K562 (cell line): ENCODE data around the gene DPF1. TPM values are rescaled to one million over a fixed set of nuclear protein-coding genes. Genes with fewer than 3 reads are reported as not detected.

Experiments
- ARID1B ChIP-seq: fragments of 450-650 bp; IDR thresholded peaks from 2 replicates; pipeline ENCODE4 v1.6.1; 2016; ENCODE audit warnings: antibody characterized with exemption, mild to moderate bottlenecking, inconsistent platforms
- CREB3L1 ChIP-seq: fragments of 450-650 bp; IDR thresholded peaks from 2 replicates; pipeline ENCODE4 v1.6.1; 2014; ENCODE audit warnings: low read depth, mild to moderate bottlenecking, moderate library complexity, borderline replicate concordance
- FIP1L1 ChIP-seq: fragments of 200-400 bp; formaldehyde crosslinking; IDR thresholded peaks from 2 replicates; pipeline ENCODE4 v1.6.1; 2018; ENCODE audit warnings: mild to moderate bottlenecking, low read depth, low read length; ENCODE audit not compliant: poor library complexity, severe bottlenecking
- SREBF2 ChIP-seq: sonication (generic); formaldehyde crosslinking; IDR thresholded peaks from 2 replicates; pipeline ENCODE4 v1.4.0; 2020; ENCODE audit warnings: mild to moderate bottlenecking, missing genetic modification reagents
- TFAP4 ChIP-seq: sonication (generic); formaldehyde crosslinking; IDR thresholded peaks from 2 replicates; pipeline ENCODE4 v1.8.0; 2022; ENCODE audit warnings: missing genetic modification reagents, mild to moderate bottlenecking, moderate library complexity, borderline replicate concordance
- YBX1 ChIP-seq: fragments of 450-650 bp; IDR thresholded peaks from 2 replicates; pipeline ENCODE4 v1.7.1; 2016; ENCODE audit warnings: mild to moderate bottlenecking
- ZNF23 ChIP-seq: fragments of 250-450 bp; sonication (Bioruptor Pico); IDR thresholded peaks from 2 replicates; pipeline ENCODE4 v1.4.0; 2020; ENCODE audit warnings: mild to moderate bottlenecking
- ZNF609 ChIP-seq: sonication (generic); formaldehyde crosslinking; IDR thresholded peaks from 2 replicates; pipeline ENCODE4 v1.8.1; 2023; ENCODE audit warnings: missing genetic modification reagents, mild to moderate bottlenecking, borderline replicate concordance
- polyA plus RNA-seq, 8 experiments: library from polyadenylated mRNA; depleted of rRNA in 4 of 8; stranded (reverse) in 5 of 8; unstranded in 3 of 8; fragments of >200 nt; fragmentation: Nextera tagmentation in 2 of 8; fragmentation: Illumina TruSeq in 1 of 8; extraction: Ambion mirVana in 2 of 8; extraction: Trizol in 1 of 8; gene quantifications; 2 replicates each; pipeline versions ENCODE4 v1.2.1 to v1.2.3, GENCODE V29; 2011 to 2014; ENCODE audit warnings: inconsistent platforms in 1 of 8, missing spikeins in 1 of 8
- total RNA-seq, 7 experiments: library from RNA; depleted of rRNA in 6 of 7; stranded (reverse); fragments of >200 nt in 6 of 7; fragmentation: Illumina TruSeq in 2 of 7; extraction: Trizol in 2 of 7; gene quantifications; 2 replicates each; pipeline versions ENCODE4 v1.2.1 to v1.2.3, GENCODE V29; 2011 to 2021; ENCODE audit warnings: low replicate concordance in 1 of 7

Gene DPF1
- total and polyA plus RNA-seq, 9 of the 15 experiments (the other 6 are each of a cell fraction or from before 2014, with no cell fraction given) = 0.10 to 5.7 (median 3.1) TPM

DNA sequence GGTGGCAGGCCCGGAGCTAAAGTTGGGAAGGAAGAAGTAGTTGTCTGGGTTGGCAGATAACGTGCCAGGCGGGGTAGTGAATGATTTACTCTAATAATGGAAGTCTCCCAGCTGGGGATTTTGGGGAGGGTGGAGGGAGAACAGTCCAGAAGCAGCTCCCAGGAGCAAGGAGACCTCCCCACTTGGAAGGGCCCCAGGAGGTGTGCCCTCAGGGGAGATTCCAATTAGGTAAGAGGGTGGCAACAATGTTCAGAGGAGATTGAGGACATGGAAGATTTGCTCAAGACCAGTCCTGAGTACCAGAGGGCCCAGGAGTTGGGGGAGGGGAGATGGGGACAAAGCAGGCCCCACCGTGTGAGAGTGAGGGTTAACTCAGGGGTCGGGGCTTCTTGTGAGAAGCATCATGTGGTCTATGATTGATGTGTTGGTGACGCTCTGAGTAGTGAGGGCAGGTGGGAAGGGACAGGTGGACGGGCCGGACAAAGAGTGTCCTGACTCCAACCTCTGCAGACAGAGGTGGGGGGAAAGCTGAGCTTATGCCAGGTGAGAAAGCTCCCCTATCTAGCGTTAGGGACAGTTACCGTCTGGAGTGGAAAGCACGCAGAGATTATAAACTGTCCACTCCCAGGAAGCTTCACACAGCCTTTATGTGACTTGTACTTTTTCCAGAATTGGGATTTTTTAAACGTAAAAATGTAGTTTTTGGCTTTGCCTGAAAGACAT is 43.9 kb upstream of the DPF1 start (continued):
- TF ChIP-seq ARID1B = no peak
- no peak for TF ChIP-seq FIP1L1
- 0 out of 2 replicates have a peak, but pooled peaks have one; percentile 10 for TF ChIP-seq TFAP4 (CRISPR knock-in tag)
- no peak for TF ChIP-seq ZNF609 (CRISPR knock-in tag)
- TF ChIP-seq ZNF23 (CRISPR knock-in tag) = no peak
- TF ChIP-seq YBX1 = no peak
- TF ChIP-seq SREBF2 = no peak
- TF ChIP-seq CREB3L1 = no peak
